Measurements from ENCODE around the gene DMRT1. TPM values are rescaled to one million over a fixed set of nuclear protein-coding genes. Genes with fewer than 3 reads are reported as not detected.

The DMRT1 gene
- total RNA-seq, 1 donor from 2014 or later = 0.09 TPM

GRCh38 chr9:1013021-1013420 is 171.5 kb downstream of the DMRT1 start:
- Histone ChIP-seq H3K9ac (no peak overlapping the region), H3K27me3 (peaks cover 10% of the 10 kb centered on the region), H3K36me3 (no peaks in the 10 kb centered on the region), H3K9me3 (ENCODE audit: low read depth) (no peaks in the 10 kb centered on the region), H3K27ac (no peak overlapping the region), H2AFZ (replicated peaks) (no peak overlapping the region), H3K4me1 (no peaks in the 10 kb centered on the region), H3F3A (ENCODE audit: low read depth) (no peaks in the 10 kb centered on the region), H3K79me2 (ENCODE audit: low read depth) (no peaks in the 10 kb centered on the region), H3K4me3 (no peak overlapping the region), H3K4me2 (no peak overlapping the region), H4K20me1 (ENCODE audit: low read depth) (no peaks in the 10 kb centered on the region)
- Mint-ChIP-seq H3K27me3 (ENCODE audit: insufficient read depth, low read depth) (peaks cover 10% of the 10 kb centered on the region), H3K27ac (no peak overlapping the region), H3K9me3 (no peaks in the 10 kb centered on the region), H3K36me3 (no peaks in the 10 kb centered on the region), H3K4me1 (no peaks in the 10 kb centered on the region), H3K4me3 (no peak overlapping the region)
- no peak for DNase-seq (ENCODE audit: low spot score)
- TF ChIP-seq CTCF (IDR thresholded peaks at IDR 0.05) (no peak), EZH2 (IDR thresholded peaks at IDR 0.05) (no peak), EZH2phosphoT487 (IDR thresholded peaks at IDR 0.05) (no peak)

- Histone ChIP-seq H3K4me2 (no peak overlapping the region), H3K4me1 (no peaks in the 10 kb centered on the region), H3F3A (ENCODE audit: low read depth) (no peaks in the 10 kb centered on the region), H2AFZ (replicated peaks) (no peak overlapping the region), H3K27me3 (no peaks in the 10 kb centered on the region), H3K27ac (no peak overlapping the region), H3K4me3 (no peak overlapping the region), H3K9me3 (ENCODE audit: low read depth) (no peaks in the 10 kb centered on the region), H3K36me3 (no peaks in the 10 kb centered on the region), H4K20me1 (ENCODE audit: low read depth) (no peaks in the 10 kb centered on the region), H3K79me2 (ENCODE audit: low read depth) (no peaks in the 10 kb centered on the region), H3K9ac (no peak overlapping the region)
- Mint-ChIP-seq H3K27ac (no peak overlapping the region), H3K27me3 (ENCODE audit: insufficient read depth, low read depth) (peaks cover 4% of the 10 kb centered on the region), H3K4me1 (no peaks in the 10 kb centered on the region), H3K36me3 (no peaks in the 10 kb centered on the region), H3K9me3 (no peaks in the 10 kb centered on the region), H3K4me3 (no peak overlapping the region)
- no peak for DNase-seq (ENCODE audit: low spot score)
- TF ChIP-seq EZH2phosphoT487 (IDR thresholded peaks at IDR 0.05) (no peak), EZH2 (IDR thresholded peaks at IDR 0.05) (no peak), CTCF (IDR thresholded peaks at IDR 0.05) (no peak)
Observed at GRCh38 chr9:1014225-1014624, 172.7 kb downstream of the DMRT1 start.

- Histone ChIP-seq H3K9ac (no peak overlapping the region), H3K27ac (no peak overlapping the region), H2AFZ (replicated peaks) (no peak overlapping the region), H3F3A (ENCODE audit: low read depth) (no peaks in the 10 kb centered on the region), H4K20me1 (ENCODE audit: low read depth) (no peaks in the 10 kb centered on the region), H3K4me1 (no peaks in the 10 kb centered on the region), H3K27me3 (no peaks in the 10 kb centered on the region), H3K9me3 (ENCODE audit: low read depth) (no peaks in the 10 kb centered on the region), H3K79me2 (ENCODE audit: low read depth) (no peaks in the 10 kb centered on the region), H3K4me3 (no peak overlapping the region), H3K36me3 (no peaks in the 10 kb centered on the region), H3K4me2 (no peak overlapping the region)
- Mint-ChIP-seq H3K27me3 (ENCODE audit: insufficient read depth, low read depth) (peaks cover 4% of the 10 kb centered on the region), H3K36me3 (no peaks in the 10 kb centered on the region), H3K4me1 (no peaks in the 10 kb centered on the region), H3K4me3 (no peak overlapping the region), H3K27ac (no peak overlapping the region), H3K9me3 (no peaks in the 10 kb centered on the region)
- no peak for TF ChIP-seq EZH2phosphoT487 (IDR thresholded peaks at IDR 0.05)
- no peak for TF ChIP-seq EZH2 (IDR thresholded peaks at IDR 0.05)
- no peak for TF ChIP-seq CTCF (IDR thresholded peaks at IDR 0.05)
- no peak for DNase-seq (ENCODE audit: low spot score)
Observed at GRCh38 chr9:1014640-1015039, 173.1 kb downstream of the DMRT1 start.

Data from neural progenitor cell (in vitro differentiated cells).